Measurements from ENCODE around the gene MVB12B.

MVB12B gene

GRCh38 chr9:126419475-126419874 lies 92.8 kb downstream of the MVB12B start:
- Histone ChIP-seq H4K91ac (ENCODE audit: low read depth, low read length, poor library complexity) (no peak overlapping the region), H3K18ac (ENCODE audit: low read length) (no peak overlapping the region), H3K4me1 (ENCODE audit: control insufficient read depth in 2 of 2, insufficient read depth in 1 of 2, low read depth in 1 of 2, low read length in 2 of 2) (peaks cover 0 to 15% of the 10 kb centered on the region in 2 donors), H3K36me3 (replicated peaks in 1 of 2; ENCODE audit: control insufficient read depth in 2 of 2, insufficient read depth in 2 of 2, low read length in 2 of 2) (peaks cover 5 to 43% of the 10 kb centered on the region in 2 donors), H3K14ac (ENCODE audit: low read length) (no peak overlapping the region), H2AK5ac (ENCODE audit: low read depth, low read length) (no peak overlapping the region), H3K79me1 (ENCODE audit: low read depth, low read length) (no peaks in the 10 kb centered on the region), H3K9me3 (replicated peaks in 1 of 2; ENCODE audit: control insufficient read depth in 2 of 2, insufficient read depth in 1 of 2, low read depth in 1 of 2, low read length in 2 of 2) (no peaks in the 10 kb centered on the region), H2BK5ac (ENCODE audit: low read length) (no peak overlapping the region), H2BK12ac (ENCODE audit: low read length) (no peak overlapping the region), H3K27me3 (ENCODE audit: control insufficient read depth in 3 of 3, insufficient read depth in 3 of 3, low read depth in 1 of 3, low read length in 3 of 3) (no peaks in the 10 kb centered on the region), H3K4me2 (ENCODE audit: insufficient read depth, low read length, poor library complexity, severe bottlenecking) (no peak overlapping the region), H3K4ac (ENCODE audit: low read length) (no peak overlapping the region), H2BK15ac (ENCODE audit: low read length) (no peak overlapping the region), H2AFZ (ENCODE audit: low read length) (no peak overlapping the region), H3K4me3 (ENCODE audit: low read length in 2 of 2) (no peak overlapping the region), H4K8ac (ENCODE audit: low read depth, low read length) (no peak overlapping the region), H3K23ac (ENCODE audit: low read depth, low read length, poor library complexity) (peak overlapping the region; percentile 8), H3K9ac (ENCODE audit: low read depth, low read length, poor library complexity) (no peak overlapping the region), H3K27ac (replicated peaks; ENCODE audit: low read length) (no peak overlapping the region), H2BK120ac (ENCODE audit: low read depth, low read length) (no peak overlapping the region)
- no CpG with 5 or more reads among the region's 6 CpGs for WGBS, 2 donors (ENCODE audit: extremely low coverage in 2 of 2, insufficient read length in 2 of 2, insufficient replicate concordance in 1 of 2)
- DNase-seq (ENCODE audit: low spot score), result no peak

GRCh38 chr9:126420135-126420534 lies 93.5 kb downstream of the MVB12B start:
- Histone ChIP-seq H3K27ac (replicated peaks; ENCODE audit: low read length) (no peak overlapping the region), H4K91ac (ENCODE audit: low read depth, low read length, poor library complexity) (no peak overlapping the region), H3K4me1 (ENCODE audit: control insufficient read depth in 2 of 2, insufficient read depth in 1 of 2, low read depth in 1 of 2, low read length in 2 of 2) (peaks cover 0 to 15% of the 10 kb centered on the region in 2 donors), H3K4me3 (ENCODE audit: low read length in 2 of 2) (no peak overlapping the region), H2BK5ac (ENCODE audit: low read length) (no peak overlapping the region), H3K4me2 (ENCODE audit: insufficient read depth, low read length, poor library complexity, severe bottlenecking) (no peak overlapping the region), H3K18ac (ENCODE audit: low read length) (no peak overlapping the region), H3K23ac (ENCODE audit: low read depth, low read length, poor library complexity) (no peak overlapping the region), H2BK15ac (ENCODE audit: low read length) (no peak overlapping the region), H3K14ac (ENCODE audit: low read length) (no peak overlapping the region), H2BK120ac (ENCODE audit: low read depth, low read length) (no peak overlapping the region), H3K9ac (ENCODE audit: low read depth, low read length, poor library complexity) (no peak overlapping the region), H3K36me3 (replicated peaks in 1 of 2; ENCODE audit: control insufficient read depth in 2 of 2, insufficient read depth in 2 of 2, low read length in 2 of 2) (peaks cover 5 to 48% of the 10 kb centered on the region in 2 donors), H3K9me3 (replicated peaks in 1 of 2; ENCODE audit: control insufficient read depth in 2 of 2, insufficient read depth in 1 of 2, low read depth in 1 of 2, low read length in 2 of 2) (no peaks in the 10 kb centered on the region), H3K4ac (ENCODE audit: low read length) (no peak overlapping the region), H2AK5ac (ENCODE audit: low read depth, low read length) (no peak overlapping the region), H2AFZ (ENCODE audit: low read length) (no peak overlapping the region), H4K8ac (ENCODE audit: low read depth, low read length) (peak overlapping the region; percentile 19), H2BK12ac (ENCODE audit: low read length) (no peak overlapping the region), H3K27me3 (ENCODE audit: control insufficient read depth in 3 of 3, insufficient read depth in 3 of 3, low read depth in 1 of 3, low read length in 3 of 3) (no peaks in the 10 kb centered on the region), H3K79me1 (ENCODE audit: low read depth, low read length) (no peaks in the 10 kb centered on the region)
- no CpG with 5 or more reads among the region's 7 CpGs for WGBS, 2 donors (ENCODE audit: extremely low coverage in 2 of 2, insufficient read length in 2 of 2, insufficient replicate concordance in 1 of 2)
- no peak for DNase-seq (ENCODE audit: low spot score)

- no peak overlapping the region for H3K4me2 ChIP-seq (ENCODE audit: insufficient read depth, low read length, poor library complexity, severe bottlenecking)
- no peak overlapping the region for H2BK12ac ChIP-seq (ENCODE audit: low read length)
- H3K9ac ChIP-seq (ENCODE audit: low read depth, low read length, poor library complexity), result no peak overlapping the region
- no peaks in the 10 kb centered on the region for H3K79me1 ChIP-seq (ENCODE audit: low read depth, low read length)
- no peak overlapping the region for H2AFZ ChIP-seq (ENCODE audit: low read length)
- no peak overlapping the region for H4K8ac ChIP-seq (ENCODE audit: low read depth, low read length)
- H3K18ac ChIP-seq (ENCODE audit: low read length), result peak overlapping the region; percentile 11
- no peak overlapping the region for H4K91ac ChIP-seq (ENCODE audit: low read depth, low read length, poor library complexity)
- no peak overlapping the region for H2AK5ac ChIP-seq (ENCODE audit: low read depth, low read length)
- no CpG with 5 or more reads among the region's 17 CpGs for WGBS, 2 donors (ENCODE audit: extremely low coverage in 2 of 2, insufficient read length in 2 of 2, insufficient replicate concordance in 1 of 2)
- H3K36me3 ChIP-seq (replicated peaks in 1 of 2; ENCODE audit: control insufficient read depth in 2 of 2, insufficient read depth in 2 of 2, low read length in 2 of 2), result peaks cover 5 to 55% of the 10 kb centered on the region in 2 donors
- no peak overlapping the region for H3K4ac ChIP-seq (ENCODE audit: low read length)
- no peak overlapping the region for H3K14ac ChIP-seq (ENCODE audit: low read length)
- H3K4me1 ChIP-seq (ENCODE audit: control insufficient read depth in 2 of 2, insufficient read depth in 1 of 2, low read depth in 1 of 2, low read length in 2 of 2), result peaks cover 0 to 15% of the 10 kb centered on the region in 2 donors
- H3K27me3 ChIP-seq (ENCODE audit: control insufficient read depth in 3 of 3, insufficient read depth in 3 of 3, low read depth in 1 of 3, low read length in 3 of 3), result no peaks in the 10 kb centered on the region
- H2BK15ac ChIP-seq (ENCODE audit: low read length), result no peak overlapping the region
- H3K4me3 ChIP-seq (ENCODE audit: low read length in 2 of 2), result no peak overlapping the region
- H2BK120ac ChIP-seq (ENCODE audit: low read depth, low read length), result no peak overlapping the region
- H3K27ac ChIP-seq (replicated peaks; ENCODE audit: low read length), result no peak overlapping the region
- no peak overlapping the region for H2BK5ac ChIP-seq (ENCODE audit: low read length)
- no peaks in the 10 kb centered on the region for H3K9me3 ChIP-seq (replicated peaks in 1 of 2; ENCODE audit: control insufficient read depth in 2 of 2, insufficient read depth in 1 of 2, low read depth in 1 of 2, low read length in 2 of 2)
- no peak overlapping the region for H3K23ac ChIP-seq (ENCODE audit: low read depth, low read length, poor library complexity)
- no peak for DNase-seq (ENCODE audit: low spot score)
Measured at GRCh38 chr9:126420643-126421564, 94.3 kb downstream of the MVB12B start.

- H2BK5ac ChIP-seq (ENCODE audit: low read length), result no peak overlapping the region
- no peak overlapping the region for H2AFZ ChIP-seq (ENCODE audit: low read length)
- H4K91ac ChIP-seq (ENCODE audit: low read depth, low read length, poor library complexity), result no peak overlapping the region
- no peak overlapping the region for H3K4ac ChIP-seq (ENCODE audit: low read length)
- peak overlapping the region in 1 of 2 donors; percentile 2 for H3K4me3 ChIP-seq (ENCODE audit: low read length in 2 of 2)
- no CpG with 5 or more reads among the region's 25 CpGs for WGBS, 2 donors (ENCODE audit: extremely low coverage in 2 of 2, insufficient read length in 2 of 2, insufficient replicate concordance in 1 of 2)
- H3K79me1 ChIP-seq (ENCODE audit: low read depth, low read length), result no peaks in the 10 kb centered on the region
- no peak overlapping the region for H3K23ac ChIP-seq (ENCODE audit: low read depth, low read length, poor library complexity)
- H3K27me3 ChIP-seq (ENCODE audit: control insufficient read depth in 3 of 3, insufficient read depth in 3 of 3, low read depth in 1 of 3, low read length in 3 of 3), result no peaks in the 10 kb centered on the region
- H2BK12ac ChIP-seq (ENCODE audit: low read length), result no peak overlapping the region
- H2BK15ac ChIP-seq (ENCODE audit: low read length), result no peak overlapping the region
- DNase-seq (ENCODE audit: low spot score), result no peak
- no peak overlapping the region for H3K9ac ChIP-seq (ENCODE audit: low read depth, low read length, poor library complexity)
- H2BK120ac ChIP-seq (ENCODE audit: low read depth, low read length), result no peak overlapping the region
- peaks cover 5 to 52% of the 10 kb centered on the region in 2 donors for H3K36me3 ChIP-seq (replicated peaks in 1 of 2; ENCODE audit: control insufficient read depth in 2 of 2, insufficient read depth in 2 of 2, low read length in 2 of 2)
- H3K14ac ChIP-seq (ENCODE audit: low read length), result no peak overlapping the region
- no peaks in the 10 kb centered on the region for H3K9me3 ChIP-seq (replicated peaks in 1 of 2; ENCODE audit: control insufficient read depth in 2 of 2, insufficient read depth in 1 of 2, low read depth in 1 of 2, low read length in 2 of 2)
- no peak overlapping the region for H4K8ac ChIP-seq (ENCODE audit: low read depth, low read length)
- H2AK5ac ChIP-seq (ENCODE audit: low read depth, low read length), result no peak overlapping the region
- H3K18ac ChIP-seq (ENCODE audit: low read length), result peak overlapping the region; percentile 11
- H3K27ac ChIP-seq (replicated peaks; ENCODE audit: low read length), result no peak overlapping the region
- H3K4me2 ChIP-seq (ENCODE audit: insufficient read depth, low read length, poor library complexity, severe bottlenecking), result no peak overlapping the region
- H3K4me1 ChIP-seq (ENCODE audit: control insufficient read depth in 2 of 2, insufficient read depth in 1 of 2, low read depth in 1 of 2, low read length in 2 of 2), result peaks cover 0 to 15% of the 10 kb centered on the region in 2 donors
Measured at GRCh38 chr9:126421567-126422428, 95.2 kb downstream of the MVB12B start.

All from neuronal stem cell (in vitro differentiated cells).